Fibroblast of villous mesenchyme (primary cell): ENCODE measurements around the gene CHI3L1. TPM values are rescaled to one million over a fixed set of nuclear protein-coding genes. Genes with fewer than 3 reads are reported as not detected.

Source experiments
- DNase-seq: peaks from one replicate; pipeline ENCODE4 v3.0.0-alpha.2; 2010; ENCODE audit warnings: low read depth
- H3K4me3 ChIP-seq: 2 replicates; pipeline ENCODE4 v1.5.1; 2011; ENCODE audit warnings: low read depth, mild to moderate bottlenecking, low read length
- CTCF ChIP-seq: IDR thresholded peaks from 2 replicates; pipeline ENCODE4 v1.5.1; 2012; ENCODE audit warnings: low read depth, mild to moderate bottlenecking, low read length; ENCODE audit not compliant: insufficient read depth
- total RNA-seq: library from RNA; depleted of rRNA; stranded (reverse); fragments of >200 nt; gene quantifications from 2 replicates; pipeline ENCODE4 v1.2.3, GENCODE V29; 2012

Gene CHI3L1
- total RNA-seq, 1 donor, result 136 TPM

- H3K4me3 ChIP-seq, result no peak overlapping the region
- DNase-seq, result no peak
These were observed 20.7 kb downstream of the CHI3L1 start for GRCh38 chr1:203165800-203166161.

GRCh38 chr1:203165101-203165799 is 21.3 kb downstream of the CHI3L1 start:
- no peak overlapping the region for H3K4me3 ChIP-seq
- DNase-seq, result no peak
- TF ChIP-seq CTCF, result no peak

More at GRCh38 chr1:203165800-203166161, 20.7 kb downstream of the CHI3L1 start:
- TF ChIP-seq CTCF, result no peak

- no peak overlapping the region for H3K4me3 ChIP-seq
- no peak for TF ChIP-seq CTCF
- DNase-seq, result peak; percentile 25
These were observed 22.4 kb downstream of the CHI3L1 start for GRCh38 chr1:203163891-203164635.

GRCh38 chr1:203162403-203162802 is 24.1 kb downstream of the CHI3L1 start:
- DNase-seq, result no peak
- TF ChIP-seq CTCF, result no peak
- no peak overlapping the region for H3K4me3 ChIP-seq

- H3K4me3 ChIP-seq, result no peak overlapping the region
- no peak for DNase-seq
- no peak for TF ChIP-seq CTCF
These were observed 24.8 kb downstream of the CHI3L1 start for GRCh38 chr1:203161703-203162102.

GRCh38 chr1:203161175-203161574 is 25.3 kb downstream of the CHI3L1 start:
- DNase-seq, result no peak
- no peak for TF ChIP-seq CTCF
- H3K4me3 ChIP-seq, result no peak overlapping the region

GRCh38 chr1:203159844-203160243 is 26.7 kb downstream of the CHI3L1 start:
- H3K4me3 ChIP-seq, result no peak overlapping the region
- DNase-seq, result no peak
- TF ChIP-seq CTCF, result no peak
